D341Med (cell line): ENCODE measurements around the gene HOXD13.

Source experiments
- DNase-seq: peaks from one replicate; pipeline ENCODE4 v3.0.0; 2012; ENCODE audit warnings: low spot score

Gene HOXD13

GRCh38 chr2:176081376-176081836 lies 11.1 kb upstream of the HOXD13 start:
- no peak for DNase-seq

- DNase-seq = peak; percentile 60
Measured at GRCh38 chr2:176081837-176082524, 10.5 kb upstream of the HOXD13 start.

- DNase-seq = no peak
Measured at GRCh38 chr2:176082525-176082823, 10.0 kb upstream of the HOXD13 start.

GRCh38 chr2:176082824-176083751 lies 9.4 kb upstream of the HOXD13 start:
- DNase-seq = no peak

GRCh38 chr2:176083796-176084261 lies 8.7 kb upstream of the HOXD13 start, which contains the start of gene EVX2:
Gene EVX2 (minus strand): TSS chr2:176083962. CDS start chr2:176083776, 186 bp downstream.
- DNase-seq = no peak

GRCh38 chr2:176084611-176085119 lies 7.9 kb upstream of the HOXD13 start:
- no peak for DNase-seq

- no peak for DNase-seq
Measured at GRCh38 chr2:176085120-176085788, 7.3 kb upstream of the HOXD13 start.

- DNase-seq = no peak
Measured at GRCh38 chr2:176085861-176086771, 6.4 kb upstream of the HOXD13 start.

GRCh38 chr2:176087330-176088047 lies 5.0 kb upstream of the HOXD13 start:
- DNase-seq = no peak

- DNase-seq = peak; percentile 75
Measured at GRCh38 chr2:176088048-176088936, 4.2 kb upstream of the HOXD13 start.

- DNase-seq = no peak
Measured at GRCh38 chr2:176088937-176089842, 3.3 kb upstream of the HOXD13 start.

- no peak for DNase-seq
Measured at GRCh38 chr2:176089843-176090395, 2.6 kb upstream of the HOXD13 start.

GRCh38 chr2:176090862-176091261 lies 1.7 kb upstream of the HOXD13 start:
- DNase-seq = no peak

GRCh38 chr2:176091329-176092258 lies 927 bp upstream of the HOXD13 start:
- DNase-seq = no peak

- no peak for DNase-seq
Measured at GRCh38 chr2:176093145-176093897, 800 bp downstream of the HOXD13 start.

- DNase-seq = no peak
Measured at GRCh38 chr2:176093898-176094249, 1.4 kb downstream of the HOXD13 start.
